Right cardiac atrium (tissue), 5 donors: ENCODE data around the gene ZNF227. TPM values are rescaled to one million over a fixed set of nuclear protein-coding genes. Genes with fewer than 3 reads are reported as not detected.
"Not testable (repeated sequence)": the region's sequence is repeated elsewhere in the genome, so short reads cannot be mapped to it uniquely, and the experiment has no call there.

Experiments used
- ATAC-seq, 2 donors: fragments of 200-7000 bp; cut with Tn5 transposase; one replicate each; pipeline versions ENCODE4 v1.8.0 to v1.9.1; 2020; ENCODE audit warnings: moderate library complexity in 2 of 2, mild to moderate bottlenecking in 1 of 2
- DNase-seq, 3 donors: peaks; one replicate each; pipeline ENCODE4 v3.0.0-alpha.2; 2020
- H3K27ac ChIP-seq: one replicate; pipeline ENCODE4 v1.5.1; 2013; ENCODE audit warnings: mild to moderate bottlenecking, low read length, control low read depth, moderate library complexity
- H3K27me3 ChIP-seq: one replicate; pipeline ENCODE4 v1.6.1; 2013; ENCODE audit not compliant: control insufficient read depth, insufficient read depth
- H3K4me1 ChIP-seq: one replicate; pipeline ENCODE4 v1.6.1; 2013; ENCODE audit warnings: low read length; ENCODE audit not compliant: control insufficient read depth, insufficient read depth
- H3K4me3 ChIP-seq: one replicate; pipeline ENCODE4 v1.5.1; 2013; ENCODE audit warnings: low read length, control low read depth
- H3K9me3 ChIP-seq: one replicate; pipeline ENCODE4 v1.6.1; 2013; ENCODE audit warnings: low read length; ENCODE audit not compliant: control insufficient read depth
- WGBS: extraction: QIAGEN DNeasy Blood & Tissue Kit; methylation state at CpG from one replicate; pipeline ENCODE4 v1.1.7; 2013; 5-methylcytosine and 5-hydroxymethylcytosine counted together
- intact Hi-C, 4 donors: fragments of 100-400 bp; cut with DNase I; formaldehyde crosslinking; loops; one replicate each; pipeline versions ENCODE4 v1.11.0 to v1.14.0; 2022 to 2023
- polyA plus RNA-seq: library from polyadenylated mRNA; stranded (reverse); fragments of 200-250 nt; gene quantifications from one replicate; pipeline ENCODE4 v1.2.3, GENCODE V29; 2013
- total RNA-seq, 4 donors: library from RNA; stranded (reverse); fragmentation: NEBNext Ultra II Directional; extraction: Animal tissue kit (Norgen Biotek cat#: 25700); gene quantifications; one replicate each; pipeline ENCODE4 v1.2.1, GENCODE V29; 2021
- donor health status: healthy with polysubstance abuse.
- donor health status: DM: no; HTN: yes; CAD: no.
- donor health status: DM: no; HTN: no; CAD: no.
- donor health status: DM: no; HTN: yes; CAD: no; lungs with severe emphysema.
- donor health status: DM: yes; HTN: yes; CAD: no.

The ZNF227 gene
- total and polyA plus RNA-seq, 5 donors = 5.2 to 16.0 (median 14.8) TPM

DNA sequence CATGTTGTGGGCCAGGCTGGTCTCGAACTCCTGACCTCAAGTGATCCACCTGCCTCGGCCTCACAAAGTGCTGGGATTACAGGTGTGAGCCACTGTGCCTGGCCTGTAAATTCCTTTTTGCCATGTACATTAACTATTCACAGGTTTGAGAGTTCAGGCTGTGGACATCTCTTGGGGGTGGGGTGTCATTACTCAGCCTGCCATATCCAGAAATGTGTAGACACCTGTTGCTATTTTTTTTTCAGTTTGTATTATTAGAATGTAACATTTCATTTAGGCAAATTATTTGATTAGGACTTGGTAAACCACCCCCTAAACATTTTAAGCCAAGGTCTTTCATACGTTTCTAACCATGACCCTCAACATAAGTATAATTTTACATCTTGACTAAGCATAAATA lies 20.5 kb downstream of the ZNF227 start:
- ATAC-seq = no peak
- peaks cover 15% of the 10 kb centered on the region for H3K9me3 ChIP-seq
- intact Hi-C loops = no loop called here
- no peak for DNase-seq
- H3K4me3 ChIP-seq = no peak overlapping the region
- no peaks in the 10 kb centered on the region for H3K27me3 ChIP-seq
- H3K4me1 ChIP-seq = no peaks in the 10 kb centered on the region
- no peak overlapping the region for H3K27ac ChIP-seq
- WGBS = 96% methylated on average over 3 of the region's 3 CpGs

DNA sequence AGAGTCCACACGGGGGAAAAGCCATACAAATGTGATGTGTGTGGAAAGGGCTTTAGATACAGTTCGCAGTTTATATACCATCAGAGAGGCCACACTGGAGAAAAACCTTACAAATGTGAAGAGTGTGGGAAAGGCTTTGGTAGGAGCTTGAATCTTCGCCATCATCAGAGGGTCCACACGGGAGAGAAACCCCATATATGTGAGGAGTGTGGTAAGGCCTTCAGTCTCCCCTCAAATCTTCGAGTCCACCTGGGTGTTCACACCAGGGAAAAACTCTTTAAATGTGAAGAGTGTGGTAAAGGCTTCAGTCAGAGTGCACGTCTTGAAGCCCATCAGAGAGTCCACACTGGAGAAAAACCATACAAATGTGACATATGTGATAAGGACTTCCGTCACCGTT lies 24.1 kb downstream of the ZNF227 start:
- Histone ChIP-seq H3K9me3 (peaks cover 15% of the 10 kb centered on the region), H3K27me3 (no peaks in the 10 kb centered on the region), H3K27ac (no peak overlapping the region), H3K4me3 (no peak overlapping the region), H3K4me1 (no peaks in the 10 kb centered on the region)
- intact Hi-C loops = no loop called here
- no peak for DNase-seq
- WGBS = 97% methylated on average over 8 of the region's 8 CpGs
- ATAC-seq = no peak

DNA sequence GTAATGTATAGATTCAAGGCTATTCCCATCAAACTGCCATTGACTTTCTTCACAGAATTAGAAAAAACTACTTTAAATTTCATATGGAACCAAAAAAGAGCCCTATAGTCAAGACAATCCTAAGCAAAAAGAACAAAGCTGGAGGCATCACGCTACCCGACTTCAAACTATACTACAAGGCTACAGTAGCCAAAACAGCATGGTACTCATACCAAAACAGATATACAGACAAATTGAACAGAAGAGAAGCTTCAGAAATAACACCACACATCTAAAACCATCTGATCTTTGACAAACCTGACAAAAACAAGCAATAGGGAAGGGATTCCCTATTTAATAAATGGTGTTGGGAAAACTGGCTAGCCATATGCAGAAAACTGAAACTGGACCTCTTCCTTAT lies 40.0 kb downstream of the ZNF227 start:
- H3K9me3 ChIP-seq, ATAC-seq, H3K27me3 ChIP-seq, DNase-seq, H3K27ac ChIP-seq, H3K4me1 ChIP-seq, H3K4me3 ChIP-seq, intact Hi-C loops: not testable (repeated sequence)
- 98% methylated on average over 2 of the region's 2 CpGs for WGBS

DNA sequence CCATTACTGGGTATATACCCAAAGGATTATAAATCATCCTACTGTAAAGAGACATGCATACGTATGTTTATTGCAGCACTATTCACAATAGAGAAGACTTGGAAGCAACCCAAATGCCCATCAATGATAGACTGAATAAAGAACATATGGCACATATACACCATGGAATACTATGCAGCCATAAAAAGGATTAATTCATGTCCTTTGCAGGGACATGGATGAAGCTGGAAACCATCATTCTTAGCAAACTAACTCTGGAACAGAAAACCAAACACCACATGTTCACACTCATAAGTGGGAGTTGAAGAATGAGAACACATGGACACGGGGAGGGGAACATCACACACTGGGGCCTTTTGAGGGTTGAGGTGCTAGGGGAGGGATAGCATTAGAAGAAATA lies 41.1 kb downstream of the ZNF227 start:
- H3K27me3 ChIP-seq, H3K9me3 ChIP-seq, H3K4me1 ChIP-seq, H3K27ac ChIP-seq, ATAC-seq, DNase-seq, H3K4me3 ChIP-seq, intact Hi-C loops: not testable (repeated sequence)
- WGBS = 94% methylated on average over 2 of the region's 2 CpGs

DNA sequence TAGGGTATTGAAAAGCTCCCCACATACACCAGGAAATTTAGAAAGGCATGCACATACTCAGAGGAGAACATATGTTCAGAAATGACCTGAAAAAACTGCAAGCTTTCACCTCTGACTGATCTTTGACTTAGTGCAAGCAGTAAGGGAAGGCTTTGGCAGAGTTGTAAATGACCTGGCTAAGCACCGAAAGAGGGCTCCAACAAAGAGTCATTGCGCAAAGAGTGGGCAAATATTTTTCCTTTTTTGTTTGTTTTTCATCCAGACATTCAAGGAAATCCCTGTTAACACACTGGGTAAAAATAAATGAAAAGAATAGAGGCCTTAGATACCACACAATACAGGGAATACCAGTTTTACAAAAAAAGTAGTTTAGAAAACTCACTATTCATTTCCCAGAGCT lies 42.2 kb downstream of the ZNF227 start:
- intact Hi-C loops = no loop called here
- DNase-seq = no peak
- Histone ChIP-seq H3K27ac (no peak overlapping the region), H3K4me1 (no peaks in the 10 kb centered on the region), H3K4me3 (no peak overlapping the region), H3K9me3 (peaks cover 2% of the 10 kb centered on the region), H3K27me3 (no peaks in the 10 kb centered on the region)
- 96% methylated on average over 2 of the region's 2 CpGs for WGBS
- ATAC-seq = no peak

DNA sequence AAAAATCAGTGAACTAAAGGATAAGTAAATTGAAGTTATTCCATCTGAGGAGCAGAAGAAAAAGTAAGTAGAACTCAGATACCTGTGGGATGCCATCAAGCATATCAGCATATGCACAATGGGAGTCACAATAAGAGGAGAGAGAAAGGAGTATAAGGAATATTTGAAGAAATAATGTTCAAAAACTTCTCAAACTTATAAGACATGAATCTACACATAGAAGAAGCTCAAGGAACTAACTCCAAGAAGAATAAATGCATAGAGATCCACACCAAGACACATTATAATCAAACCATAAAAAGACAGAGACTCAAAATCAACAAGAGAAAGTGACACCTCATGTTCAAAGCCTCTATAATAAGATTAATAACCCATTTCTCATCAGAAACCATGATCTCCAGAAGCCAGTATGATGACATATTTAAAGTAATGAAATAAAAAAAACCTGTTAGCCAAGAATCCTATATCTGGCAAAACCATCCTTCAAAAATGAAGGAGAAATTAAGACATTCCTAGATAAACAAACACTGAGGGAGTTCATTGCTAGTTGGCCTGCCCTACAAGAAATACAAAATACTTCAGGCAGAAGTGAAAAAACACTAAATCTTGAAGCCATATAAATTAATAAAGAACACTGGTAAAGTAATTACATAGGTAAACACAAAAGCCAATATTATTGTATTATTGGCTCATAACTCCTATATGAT lies 43.5 kb downstream of the ZNF227 start:
- Histone ChIP-seq H3K4me1 (no peaks in the 10 kb centered on the region), H3K9me3 (peaks cover 4% of the 10 kb centered on the region), H3K27me3 (no peaks in the 10 kb centered on the region), H3K27ac (no peak overlapping the region), H3K4me3 (no peak overlapping the region)
- DNase-seq (no peak), ATAC-seq (no peak)
- intact Hi-C loops = no loop called here

DNA sequence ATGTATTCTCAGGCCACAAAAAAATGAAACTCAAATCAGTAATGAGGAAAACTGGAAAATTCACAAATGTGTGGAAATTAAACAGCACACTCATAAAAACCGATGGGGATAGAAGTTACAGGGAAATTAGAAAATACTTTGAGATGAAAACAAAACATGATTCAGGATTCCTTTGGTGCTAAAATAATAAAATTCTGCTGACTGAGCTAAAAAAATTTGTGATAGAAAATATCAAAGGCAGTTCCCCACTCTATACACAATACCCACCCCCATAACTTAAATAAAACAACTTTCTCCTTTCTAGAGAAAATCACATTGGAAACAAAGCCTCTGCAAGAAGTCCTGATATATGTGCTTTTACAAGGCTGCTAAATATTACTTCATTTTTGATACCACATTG lies 45.8 kb downstream of the ZNF227 start:
- H3K4me3 ChIP-seq = no peak overlapping the region
- no peak overlapping the region for H3K27ac ChIP-seq
- 92% methylated on average over 1 of the region's 1 CpG for WGBS
- DNase-seq = no peak
- peaks cover 4% of the 10 kb centered on the region for H3K9me3 ChIP-seq
- no peak for ATAC-seq
- intact Hi-C loops = no loop called here
- H3K4me1 ChIP-seq = no peaks in the 10 kb centered on the region
- H3K27me3 ChIP-seq = no peaks in the 10 kb centered on the region

DNA sequence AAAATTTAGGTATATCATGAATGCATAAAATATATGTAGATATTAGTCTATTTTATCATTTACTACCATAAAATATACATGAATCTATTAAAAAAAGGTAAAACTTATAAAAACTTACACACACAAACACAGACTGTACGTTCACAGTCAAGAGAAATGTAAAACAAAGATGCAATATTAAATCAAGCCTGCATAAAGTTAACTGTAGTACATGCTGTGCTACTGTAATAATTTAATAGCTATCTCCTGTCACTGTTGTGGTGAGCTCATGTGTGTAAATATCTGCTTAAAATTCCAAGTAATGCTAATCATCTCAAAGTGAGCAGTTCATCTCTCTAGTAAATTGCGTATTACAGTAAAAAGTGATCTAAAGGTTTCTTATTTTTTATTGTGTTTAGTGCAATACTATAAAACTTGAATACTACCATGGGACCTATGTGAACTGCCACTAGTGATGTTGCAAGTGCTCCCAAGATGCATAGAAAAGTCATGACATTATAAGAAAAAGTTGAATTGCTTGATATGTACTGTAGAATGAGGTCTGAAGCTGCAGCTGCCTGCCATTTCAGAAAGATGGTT lies 46.6 kb downstream of the ZNF227 start:
- H3K9me3 ChIP-seq = peaks cover 4% of the 10 kb centered on the region
- intact Hi-C loops = no loop called here
- no peak overlapping the region for H3K4me3 ChIP-seq
- DNase-seq (no peak), ATAC-seq (no peak)
- no peaks in the 10 kb centered on the region for H3K4me1 ChIP-seq
- WGBS = 98% methylated on average over 2 of the region's 2 CpGs
- no peaks in the 10 kb centered on the region for H3K27me3 ChIP-seq
- H3K27ac ChIP-seq = no peak overlapping the region

DNA sequence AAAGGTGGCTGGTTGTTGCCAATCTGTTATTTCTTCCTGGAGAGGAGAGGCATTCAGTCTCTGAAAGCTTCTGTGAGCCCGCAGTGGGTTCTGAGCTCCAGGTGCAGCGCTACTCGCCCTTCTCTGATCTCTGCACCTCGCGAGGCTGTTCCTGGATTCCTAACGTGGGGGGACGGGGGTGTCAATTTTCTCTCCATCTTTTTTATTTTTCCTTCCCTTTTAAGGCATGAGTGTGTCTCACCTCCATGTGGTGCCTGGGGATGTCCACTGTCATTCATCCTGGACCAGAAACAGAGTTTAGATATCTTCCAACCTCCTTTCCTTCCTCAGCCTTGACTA lies 48.0 kb downstream of the ZNF227 start:
- ATAC-seq = peak in 1 of 2 donors; percentile 23
- DNase-seq = no peak
- peak overlapping the region; percentile 62 for H3K4me3 ChIP-seq
- H3K27ac ChIP-seq = peak overlapping the region; percentile 89
- H3K27me3 ChIP-seq = no peaks in the 10 kb centered on the region
- intact Hi-C loops = no loop called here
- no peaks in the 10 kb centered on the region for H3K4me1 ChIP-seq
- H3K9me3 ChIP-seq = peaks cover 2% of the 10 kb centered on the region
- 13% methylated on average over 7 of the region's 7 CpGs for WGBS

DNA sequence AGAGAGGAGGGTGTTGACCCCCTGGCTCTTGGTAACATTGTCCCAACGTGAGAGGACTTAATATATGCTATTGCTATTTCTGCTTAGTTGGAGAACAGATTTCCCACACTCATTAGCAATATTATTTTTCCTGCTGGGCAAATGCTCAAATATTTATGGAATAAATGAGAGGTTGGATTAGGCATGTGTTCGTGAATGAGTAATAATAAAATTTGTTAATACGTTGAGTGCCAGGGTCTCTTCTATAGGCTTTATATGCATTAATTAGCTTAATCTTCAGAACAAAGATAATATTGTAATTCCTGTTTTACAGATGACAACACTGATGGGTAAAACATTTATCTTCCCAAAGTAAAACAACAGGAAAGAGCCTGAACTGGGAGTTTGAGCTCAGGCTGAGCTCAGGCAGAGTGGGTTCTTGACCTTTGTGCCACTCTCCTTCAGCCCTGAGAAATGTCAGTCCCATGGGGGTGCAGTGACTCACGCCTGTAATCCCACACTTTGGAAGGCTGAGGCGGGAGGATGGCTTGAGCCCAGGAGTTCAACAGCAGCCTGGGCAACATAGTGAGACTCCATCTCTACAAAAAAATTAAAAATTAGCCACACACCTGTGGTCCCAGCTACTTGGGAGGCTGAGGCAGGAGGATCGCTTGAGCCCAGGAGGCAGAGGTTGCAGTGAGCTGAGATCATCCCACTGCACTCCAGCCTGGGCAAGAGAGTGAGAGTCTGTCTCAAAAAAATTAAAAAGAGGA lies 48.5 kb downstream of the ZNF227 start:
- Histone ChIP-seq H3K9me3 (peaks cover 2% of the 10 kb centered on the region), H3K4me3 (peak overlapping the region; percentile 62), H3K4me1 (no peaks in the 10 kb centered on the region), H3K27me3 (no peaks in the 10 kb centered on the region), H3K27ac (no peak overlapping the region)
- ATAC-seq (no peak), DNase-seq (no peak)
- WGBS = 59% methylated on average over 6 of the region's 6 CpGs
- intact Hi-C loops = no loop called here

DNA sequence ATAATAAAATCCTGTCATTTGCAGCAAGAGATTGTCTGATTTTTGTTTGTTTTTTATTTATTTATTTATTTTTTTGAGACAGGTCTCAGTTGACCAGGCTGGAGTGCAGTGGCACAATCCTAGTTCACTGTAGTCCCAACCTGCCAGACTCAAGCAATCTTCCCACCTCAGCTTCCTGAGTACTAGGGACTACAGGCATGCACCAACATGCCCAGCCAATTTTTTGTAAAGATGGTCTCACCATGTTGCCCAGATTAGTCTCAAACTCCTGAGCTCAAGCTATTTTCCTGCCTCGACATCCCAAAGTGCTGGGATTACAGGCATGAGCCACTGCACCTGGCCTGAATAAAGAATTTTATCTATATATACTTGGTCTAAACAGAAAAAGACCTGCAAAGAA lies 65.0 kb downstream of the ZNF227 start:
- peaks cover 4% of the 10 kb centered on the region for H3K9me3 ChIP-seq
- intact Hi-C loops = no loop called here
- H3K27me3 ChIP-seq = no peaks in the 10 kb centered on the region
- 93% methylated on average over 1 of the region's 1 CpG for WGBS
- ATAC-seq (no peak), DNase-seq (no peak)
- H3K27ac ChIP-seq = no peak overlapping the region
- H3K4me1 ChIP-seq = no peaks in the 10 kb centered on the region
- H3K4me3 ChIP-seq = no peak overlapping the region
